SKM-1 treated with dmso at 0.1 percent for 144 hours (cell line): Measurements from ENCODE around the gene ROPN1.
"Not testable (repeated sequence)": the region's sequence is repeated elsewhere in the genome, so short reads cannot be mapped to it uniquely, and the experiment has no call there.

ENCODE experiments used
- DNase-seq: peaks from one replicate; lab custom pipeline; 2025; ENCODE audit not compliant: unreplicated experiment; lab: John Stamatoyannopoulos, UW

Gene ROPN1

DNA sequence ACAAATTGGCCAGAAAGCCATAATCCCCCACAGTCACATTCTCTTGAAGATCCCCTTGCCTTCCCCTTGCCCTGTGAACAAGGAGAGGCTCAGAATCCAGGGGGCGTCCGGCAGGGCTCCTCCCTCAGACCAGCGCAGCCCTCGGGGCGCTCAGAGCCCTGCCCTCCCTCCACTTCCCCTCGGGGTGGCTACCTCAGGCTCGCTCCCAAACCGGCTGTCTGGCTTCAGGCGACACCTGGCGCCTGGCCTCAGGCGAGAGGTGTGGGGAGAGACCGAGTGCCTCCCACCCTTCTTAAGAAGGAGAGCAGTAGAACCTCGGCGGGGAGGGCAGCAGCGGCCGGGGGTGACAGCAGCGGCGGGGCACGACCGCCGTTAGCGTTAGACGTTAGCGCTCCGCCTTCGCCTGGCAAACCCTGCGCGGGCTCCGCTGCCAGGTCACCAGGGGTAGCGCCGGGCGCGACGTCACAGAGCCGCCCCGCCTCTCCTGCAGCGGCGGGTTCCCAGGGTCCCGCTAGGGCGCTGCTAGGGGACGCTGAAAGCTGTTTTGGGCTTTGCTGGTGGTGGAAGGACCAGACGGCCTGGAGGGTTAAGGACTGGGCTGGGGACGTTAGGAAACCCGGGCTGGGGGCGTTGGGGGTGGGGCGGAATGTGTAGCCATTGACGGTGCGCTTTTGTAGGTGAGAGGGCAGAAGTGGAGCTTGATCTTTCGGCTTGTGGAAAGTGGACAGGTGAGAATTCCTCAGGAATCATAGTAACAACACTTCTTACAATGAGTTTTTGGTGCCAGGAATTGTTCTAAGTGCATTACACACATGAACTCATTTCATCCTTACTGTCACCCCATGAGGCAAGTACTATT is at the start of gene ROPN1:
Gene ROPN1 (minus strand): TSS at position 395 of the 859 bp plus-strand sequence. CDS start 11,643 bp downstream, outside the sequence.
- DNase-seq, result not testable (repeated sequence)

GRCh38 chr3:124041553-124041952 is 49.6 kb upstream of the ROPN1 start:
- no peak for DNase-seq

GRCh38 chr3:124037326-124037725 is 45.4 kb upstream of the ROPN1 start:
- no peak for DNase-seq

DNA sequence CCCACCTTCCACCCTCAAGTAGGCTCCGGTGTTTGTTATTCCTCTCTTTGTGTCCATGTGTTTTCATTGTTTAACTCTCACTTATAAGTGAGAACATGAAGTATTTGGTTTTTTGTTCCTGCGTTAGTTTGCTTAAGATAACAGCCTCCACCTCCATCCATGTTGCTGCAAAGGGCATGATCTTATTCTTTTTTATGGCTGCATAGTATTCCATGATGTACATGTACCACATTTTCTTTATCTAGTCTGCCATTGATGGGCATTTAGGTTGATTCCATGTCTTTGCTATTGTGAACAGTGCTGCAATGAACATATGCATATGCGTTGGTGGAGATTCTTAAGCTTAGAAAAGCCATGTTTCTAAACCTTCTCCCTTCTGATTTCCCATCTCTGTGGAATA is 44.3 kb upstream of the ROPN1 start:
- not testable (repeated sequence) for DNase-seq

DNA sequence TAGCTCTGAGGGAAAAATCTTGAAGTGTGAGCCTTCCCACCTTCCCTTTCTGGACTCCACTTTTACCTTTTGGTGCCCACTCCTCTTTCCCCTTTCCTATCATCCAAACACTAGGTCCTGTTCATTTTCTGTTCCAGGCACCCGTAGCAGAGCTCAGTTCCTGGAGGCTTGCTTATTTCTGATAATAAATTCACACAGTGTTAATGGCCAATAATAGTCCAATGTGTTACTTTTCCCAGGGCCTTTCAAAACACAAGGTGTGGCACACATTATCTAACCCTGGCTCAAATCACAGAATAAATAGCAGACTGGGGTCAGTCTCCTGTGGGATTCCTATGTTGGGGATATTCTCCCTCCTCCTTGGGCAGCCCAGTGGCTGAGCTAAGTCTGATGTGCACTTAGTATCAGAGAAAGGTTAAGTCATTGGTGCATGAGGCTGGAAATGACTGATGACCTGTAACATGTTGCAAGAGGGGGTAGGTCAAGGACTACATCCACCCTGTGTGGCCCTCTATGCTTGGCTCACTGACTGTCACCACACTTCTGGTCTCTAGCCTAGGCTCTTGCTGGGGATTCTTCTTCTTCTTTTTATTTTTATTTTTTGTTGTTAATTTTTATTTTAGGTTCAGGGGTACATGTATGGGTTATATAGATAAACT is 43.7 kb upstream of the ROPN1 start:
- DNase-seq, result no peak

GRCh38 chr3:124034844-124035152 is 42.9 kb upstream of the ROPN1 start:
- DNase-seq, result no peak

DNA sequence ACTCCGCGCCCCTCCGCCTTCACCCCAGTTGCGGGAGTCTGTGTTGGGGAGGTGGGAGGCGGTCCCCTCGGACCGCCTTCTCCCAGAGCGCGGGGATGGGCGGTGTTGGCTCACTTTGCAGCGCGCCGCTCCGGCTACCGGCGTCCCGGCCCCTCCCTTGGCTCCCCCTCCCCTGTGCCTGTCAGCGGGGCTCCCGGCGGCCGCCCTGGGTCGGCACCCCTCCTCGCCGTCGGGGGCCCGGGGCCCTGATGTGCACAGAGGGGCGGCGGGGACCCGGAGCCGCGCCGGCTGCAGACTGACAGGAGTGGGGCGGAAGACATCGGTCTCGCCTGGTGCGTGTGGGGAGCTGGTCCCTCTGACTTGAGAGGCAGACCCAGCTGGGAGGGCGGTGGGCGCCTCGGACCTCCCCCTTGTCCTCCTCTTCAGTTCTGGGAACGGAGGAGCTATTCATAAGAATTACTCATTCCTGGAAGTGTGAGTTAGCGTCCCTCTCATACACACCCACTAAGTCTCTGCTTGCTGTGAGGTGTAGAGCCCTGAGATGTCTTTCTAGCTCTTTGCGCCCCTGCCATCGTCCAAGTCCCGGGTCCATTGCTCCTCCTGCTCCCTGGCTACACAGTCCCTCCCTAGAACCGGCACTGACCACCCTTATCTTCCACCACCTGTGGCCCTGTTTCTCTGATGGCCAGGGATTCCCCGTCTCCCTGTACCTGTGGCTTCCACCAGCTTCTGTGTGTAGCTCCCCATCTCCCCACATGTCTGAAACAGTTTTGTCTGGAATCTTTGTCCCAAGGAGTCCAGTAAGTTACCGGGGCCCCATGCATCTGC is 42.3 kb upstream of the ROPN1 start:
- DNase-seq, result no peak

GRCh38 chr3:124033360-124034015 is 41.6 kb upstream of the ROPN1 start, which contains the start of gene KALRN:
Gene KALRN, plus strand, starts transcription at chr3:124033369.
- no peak for DNase-seq

GRCh38 chr3:124032881-124033359 is 41.0 kb upstream of the ROPN1 start:
- peak; percentile 80 for DNase-seq

DNA sequence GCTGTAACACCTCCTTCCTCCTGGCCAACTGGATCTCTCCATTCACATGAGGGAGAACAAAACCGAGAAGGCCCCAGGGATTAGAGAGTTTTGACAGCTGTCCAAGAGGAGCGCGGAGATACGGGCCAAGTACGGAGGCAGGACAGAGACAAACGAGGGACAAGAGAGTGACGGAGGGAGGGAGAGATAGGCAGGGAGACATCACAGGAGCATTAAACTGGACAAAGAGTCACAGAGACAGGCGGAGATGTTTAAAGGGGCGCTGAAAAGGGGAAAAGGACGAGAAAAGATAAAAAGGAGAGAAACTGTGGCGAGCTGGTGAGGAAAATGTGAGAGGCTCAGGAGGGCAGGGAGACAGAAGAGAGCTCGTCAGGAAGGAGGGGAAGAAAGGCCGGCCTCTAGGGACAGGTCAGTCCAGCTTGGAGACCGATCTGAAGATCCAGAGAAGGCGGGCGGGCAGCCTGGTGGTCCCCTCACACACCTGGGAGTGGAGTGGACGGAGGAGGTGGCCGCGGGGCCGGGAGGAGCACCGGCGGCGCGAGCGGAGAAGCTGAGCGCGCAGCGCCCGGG is 40.5 kb upstream of the ROPN1 start:
- no peak for DNase-seq

DNA sequence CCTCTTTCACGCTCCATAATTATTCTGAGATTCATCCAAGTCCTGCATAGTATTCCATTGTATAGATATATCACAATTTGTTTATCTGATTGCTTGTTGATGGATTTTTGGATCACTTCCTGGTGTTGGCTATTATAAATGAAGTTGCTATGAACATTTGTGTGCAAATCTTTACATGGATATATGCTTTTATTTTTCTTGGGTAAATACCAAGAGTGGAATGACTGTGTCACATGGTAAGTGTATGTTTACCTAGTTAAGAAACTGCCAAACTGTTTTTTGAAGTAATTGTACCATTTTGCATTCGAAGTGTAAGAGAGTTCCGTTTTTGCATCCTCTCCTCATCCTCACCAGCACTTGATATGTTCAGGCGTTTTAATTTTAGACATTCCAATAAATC is 34.6 kb upstream of the ROPN1 start:
- DNase-seq, result no peak

DNA sequence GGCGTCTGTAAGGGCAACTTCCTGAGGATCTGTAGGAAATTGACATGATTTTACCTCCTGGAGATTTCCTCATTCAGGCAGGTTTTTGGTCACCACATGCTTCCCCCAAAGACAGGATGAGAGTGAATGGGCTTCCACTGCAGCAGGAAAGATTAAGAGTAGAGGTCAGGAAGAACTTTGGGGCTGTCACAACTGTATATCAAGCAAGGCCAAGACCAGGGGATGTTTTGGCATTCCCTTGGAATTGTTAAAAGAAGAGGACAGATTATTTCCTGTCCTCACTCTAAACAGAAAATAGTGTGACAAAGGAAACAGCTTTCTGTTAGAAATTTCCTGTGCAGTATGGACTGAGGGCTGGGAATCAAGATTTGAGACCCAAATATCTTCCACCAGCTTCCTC is 31.6 kb upstream of the ROPN1 start:
- DNase-seq, result not testable (repeated sequence)

DNA sequence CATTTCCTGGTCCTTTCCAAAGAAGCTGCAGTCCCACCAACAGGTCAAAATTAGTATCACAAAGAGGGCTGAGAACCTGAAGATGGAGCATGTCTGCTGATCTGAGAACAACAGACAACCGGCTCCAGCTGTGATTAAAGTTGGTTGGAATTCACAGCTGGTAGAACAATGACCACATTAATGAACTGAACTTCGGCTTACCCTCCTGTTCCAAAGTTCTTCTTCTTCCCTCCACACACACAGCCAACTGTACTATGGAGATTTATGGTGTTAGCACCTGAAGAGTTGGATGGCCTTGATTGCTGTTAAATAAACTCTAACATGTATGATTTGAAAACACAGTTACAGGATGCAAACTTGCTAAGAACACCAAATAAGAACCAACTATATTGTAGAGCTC is 27.4 kb upstream of the ROPN1 start:
- DNase-seq, result no peak

DNA sequence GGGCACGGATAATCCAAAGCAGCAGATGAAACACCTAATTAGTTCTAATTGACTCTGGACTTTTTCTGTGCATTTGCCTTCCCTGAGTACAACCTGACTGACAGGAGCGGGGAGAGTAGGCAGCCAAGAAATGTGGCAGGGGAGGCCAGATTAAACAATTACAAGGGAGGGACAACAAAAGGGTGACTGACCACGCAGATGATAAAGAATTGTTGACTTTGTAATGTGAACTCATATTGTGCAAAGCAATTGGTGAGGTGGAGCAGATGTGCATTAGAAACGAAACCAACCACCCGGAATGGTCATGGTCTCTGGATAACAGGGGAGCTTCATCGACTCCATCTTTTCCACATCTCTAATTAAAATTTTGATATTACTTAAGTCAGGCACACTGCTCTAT is 25.6 kb upstream of the ROPN1 start:
- DNase-seq, result not testable (repeated sequence)

GRCh38 chr3:124016483-124016882 is 24.6 kb upstream of the ROPN1 start:
- DNase-seq, result not testable (repeated sequence)

DNA sequence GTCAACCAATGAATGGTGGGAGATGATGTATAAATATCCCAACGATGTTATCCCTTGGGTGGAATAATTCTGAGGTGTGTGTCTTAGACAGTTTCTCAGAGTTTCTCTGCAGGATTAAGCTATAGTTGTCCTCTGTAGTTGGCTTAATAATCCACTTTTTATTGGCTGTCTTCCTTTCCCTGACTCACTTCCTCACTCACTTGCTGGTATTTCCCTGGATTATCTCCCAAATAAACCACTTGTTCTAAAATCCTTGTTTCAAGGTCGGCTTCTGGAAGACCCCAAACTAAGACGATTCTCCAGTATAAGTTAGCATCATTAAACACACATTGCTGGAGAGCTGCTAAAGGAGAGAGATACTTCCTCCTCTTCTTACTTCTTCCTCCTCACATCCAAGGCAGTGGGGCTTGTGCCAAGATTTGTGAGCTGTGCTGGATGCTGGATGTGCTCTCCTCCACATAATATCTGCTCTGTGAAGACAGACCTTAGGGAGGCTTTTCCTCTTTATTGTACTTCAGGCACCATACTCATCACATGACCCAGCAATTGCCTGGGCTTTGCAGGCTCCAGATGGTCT is 22.5 kb upstream of the ROPN1 start:
- no peak for DNase-seq

GRCh38 chr3:124008321-124008720 is 16.4 kb upstream of the ROPN1 start:
- DNase-seq, result not testable (repeated sequence)

DNA sequence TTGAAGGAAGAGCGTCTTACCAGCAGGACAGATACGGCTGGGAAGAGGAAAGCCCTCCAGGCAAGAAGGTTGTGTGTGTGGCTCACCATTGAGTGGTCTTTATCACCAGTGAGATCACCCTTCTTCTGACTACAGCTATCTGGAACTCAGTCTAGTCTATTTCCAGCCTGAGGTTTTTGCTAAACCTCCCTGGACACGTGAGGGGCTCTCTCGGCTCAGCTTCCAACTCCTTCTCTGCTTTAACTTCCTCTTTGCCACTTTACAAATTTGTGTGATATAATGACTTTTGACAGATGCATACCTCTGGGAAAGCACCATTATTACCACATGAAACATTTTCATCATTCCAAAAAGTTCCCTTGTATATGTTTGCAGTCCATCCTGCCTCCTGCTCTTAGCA is 15.3 kb upstream of the ROPN1 start:
- DNase-seq, result peak; percentile 65

DNA sequence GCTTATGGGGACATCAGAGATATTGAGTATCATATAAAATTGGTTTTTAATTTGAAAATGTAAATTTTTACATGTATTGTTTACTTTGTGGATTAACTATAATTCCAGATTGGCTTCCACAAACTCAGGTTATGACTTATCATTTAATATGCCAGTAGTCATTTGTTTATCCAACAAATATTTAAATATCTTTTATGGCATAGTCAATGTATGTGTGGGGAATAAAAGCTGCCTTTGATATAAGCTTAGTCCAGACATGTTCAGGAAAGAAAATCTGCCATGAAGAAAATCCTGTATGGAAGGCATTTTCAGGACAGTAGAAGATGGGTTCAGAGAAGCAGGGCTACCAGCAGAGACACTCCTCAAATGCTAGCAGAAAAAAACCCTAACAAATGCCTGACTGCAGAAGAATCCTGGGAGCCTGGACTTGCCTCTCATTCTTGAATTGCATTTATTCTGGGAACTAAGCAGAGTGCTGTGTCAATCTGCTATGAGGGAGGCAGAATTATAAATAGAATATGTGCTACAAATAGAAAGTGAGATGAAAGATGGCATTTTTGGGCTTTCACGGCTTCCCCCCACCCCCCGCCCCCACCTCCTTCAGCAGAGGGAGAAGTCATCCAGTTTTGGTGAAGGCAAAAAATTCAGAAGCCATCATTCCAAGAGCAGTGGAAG is 10.6 kb upstream of the ROPN1 start:
- DNase-seq, result not testable (repeated sequence)

- DNase-seq, result not testable (repeated sequence)
These were observed 9.4 kb upstream of the ROPN1 start for GRCh38 chr3:124001366-124001765.
